Body of pancreas (tissue), 4 donors: ENCODE measurements around the gene FAM200A.

Experiments
- POLR2A ChIP-seq, 3 donors: fragments of 450-650 bp; IDR thresholded peaks; one replicate each; pipeline ENCODE4 v1.6.1; 2016; ENCODE audit warnings: antibody characterized with exemption in 3 of 3, mild to moderate bottlenecking in 2 of 3
- TF ChIP-seq, protein P1 (sequence below), 7 experiments: fragments of 450-650 bp in 4 of 7; fragments of 200-600 bp in 3 of 7; sonication (generic) in 3 of 7; IDR thresholded peaks; one replicate each; pipeline ENCODE4 v1.5.1; 2016 to 2019; ENCODE audit warnings: antibody characterized with exemption in 7 of 7

DNA sequence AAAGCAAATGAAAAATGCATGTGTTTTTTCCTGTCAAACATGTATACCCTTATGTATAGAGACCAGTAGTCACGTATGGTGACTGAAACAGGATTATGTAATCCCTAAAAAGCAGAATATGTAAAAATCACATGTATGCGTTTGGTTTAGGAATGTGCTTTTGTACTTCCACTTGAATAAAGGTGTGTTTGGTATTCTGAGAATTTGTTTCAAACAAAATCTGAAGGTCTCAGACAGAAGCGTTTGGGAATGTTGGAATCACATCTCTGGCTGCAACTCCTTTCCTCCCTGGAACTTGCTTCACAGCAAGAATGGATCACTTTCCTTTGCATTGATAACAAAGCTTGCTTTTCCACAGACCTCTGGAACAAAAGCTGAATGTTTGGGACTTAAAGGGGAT, 24.3 kb upstream of the FAM200A start:
- TF ChIP-seq, protein P1, sequence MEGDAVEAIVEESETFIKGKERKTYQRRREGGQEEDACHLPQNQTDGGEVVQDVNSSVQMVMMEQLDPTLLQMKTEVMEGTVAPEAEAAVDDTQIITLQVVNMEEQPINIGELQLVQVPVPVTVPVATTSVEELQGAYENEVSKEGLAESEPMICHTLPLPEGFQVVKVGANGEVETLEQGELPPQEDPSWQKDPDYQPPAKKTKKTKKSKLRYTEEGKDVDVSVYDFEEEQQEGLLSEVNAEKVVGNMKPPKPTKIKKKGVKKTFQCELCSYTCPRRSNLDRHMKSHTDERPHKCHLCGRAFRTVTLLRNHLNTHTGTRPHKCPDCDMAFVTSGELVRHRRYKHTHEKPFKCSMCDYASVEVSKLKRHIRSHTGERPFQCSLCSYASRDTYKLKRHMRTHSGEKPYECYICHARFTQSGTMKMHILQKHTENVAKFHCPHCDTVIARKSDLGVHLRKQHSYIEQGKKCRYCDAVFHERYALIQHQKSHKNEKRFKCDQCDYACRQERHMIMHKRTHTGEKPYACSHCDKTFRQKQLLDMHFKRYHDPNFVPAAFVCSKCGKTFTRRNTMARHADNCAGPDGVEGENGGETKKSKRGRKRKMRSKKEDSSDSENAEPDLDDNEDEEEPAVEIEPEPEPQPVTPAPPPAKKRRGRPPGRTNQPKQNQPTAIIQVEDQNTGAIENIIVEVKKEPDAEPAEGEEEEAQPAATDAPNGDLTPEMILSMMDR (IDR thresholded peaks at IDR 0.05) = no peak
- no peak for TF ChIP-seq POLR2A (IDR thresholded peaks at IDR 0.05)
